ENCODE data around the gene LY6G6D.

LY6G6D gene

GRCh38 chr6:31677955-31678354, 37.2 kb upstream of the LY6G6D start:
- DNase-seq (ENCODE audit: low read depth), result no peak
- no peak overlapping the region for H3K4me3 ChIP-seq (ENCODE audit: low read depth, low read length)
- no peak for TF ChIP-seq CTCF (IDR thresholded peaks at IDR 0.05; ENCODE audit: insufficient read depth, low read depth, low read length, missing control alignments)

DNA sequence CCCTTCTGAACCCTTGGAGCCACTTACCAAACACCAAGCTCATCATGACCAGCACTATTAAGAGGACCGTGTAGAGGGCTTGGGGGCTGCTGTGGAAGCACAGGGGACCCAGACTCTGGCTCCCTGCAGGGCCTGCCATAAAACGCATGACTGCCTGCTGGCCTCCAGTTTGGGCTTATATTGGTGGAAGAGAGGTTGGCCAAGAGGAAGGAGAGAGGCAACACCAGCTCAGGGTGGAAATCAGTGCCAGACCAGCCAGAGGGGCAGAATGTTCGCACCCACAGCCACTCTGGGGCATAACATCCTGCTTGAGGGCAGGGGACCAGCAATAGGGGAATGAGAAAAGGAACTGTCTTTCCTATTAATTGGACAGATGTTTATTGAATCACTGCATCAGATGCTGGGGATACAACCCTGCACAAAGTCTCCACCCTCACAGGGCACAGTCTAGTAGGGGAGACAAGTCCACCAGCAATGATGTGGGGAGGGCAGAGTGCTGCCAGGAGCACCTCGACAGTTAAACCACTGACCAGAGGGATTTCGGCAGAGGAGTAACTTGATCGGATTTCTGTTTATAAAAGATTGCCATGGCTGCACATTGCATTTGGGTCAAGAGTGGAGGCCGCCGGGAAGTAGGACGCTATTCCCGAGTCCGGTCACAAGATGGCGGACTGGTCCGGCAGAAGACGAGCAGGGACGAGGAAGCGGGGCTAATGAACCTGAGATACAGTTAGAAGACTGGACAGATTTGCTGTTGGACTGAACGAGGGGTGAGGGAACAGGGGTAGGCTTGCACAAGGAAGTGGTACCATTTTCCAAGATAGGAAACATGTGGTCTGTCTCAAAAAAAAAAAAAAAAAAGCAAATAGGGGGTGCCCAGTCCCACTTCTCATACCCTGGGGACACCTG, 34.7 kb upstream of the LY6G6D start, which contains the start of gene LY6G5C:
Gene LY6G5C (minus strand): TSS at position 842 of the 909 bp plus-strand sequence. CDS start 694 bp downstream, at position 148.
- peak; percentile 71 for TF ChIP-seq CTCF (IDR thresholded peaks at IDR 0.05; ENCODE audit: insufficient read depth, low read depth, low read length, missing control alignments)
- peak within 1 kb of the TSS; percentile 72 for H3K4me3 ChIP-seq (ENCODE audit: low read depth, low read length)
- DNase-seq (ENCODE audit: low read depth), result peak; percentile 90

- peak; percentile 56 for DNase-seq (ENCODE audit: low read depth)
- H3K4me3 ChIP-seq (ENCODE audit: low read depth, low read length), result peak overlapping the region; percentile 72
- TF ChIP-seq CTCF (IDR thresholded peaks at IDR 0.05; ENCODE audit: insufficient read depth, low read depth, low read length, missing control alignments), result peak; percentile 11
These were observed 33.9 kb upstream of the LY6G6D start for GRCh38 chr6:31681135-31681671.

DNA sequence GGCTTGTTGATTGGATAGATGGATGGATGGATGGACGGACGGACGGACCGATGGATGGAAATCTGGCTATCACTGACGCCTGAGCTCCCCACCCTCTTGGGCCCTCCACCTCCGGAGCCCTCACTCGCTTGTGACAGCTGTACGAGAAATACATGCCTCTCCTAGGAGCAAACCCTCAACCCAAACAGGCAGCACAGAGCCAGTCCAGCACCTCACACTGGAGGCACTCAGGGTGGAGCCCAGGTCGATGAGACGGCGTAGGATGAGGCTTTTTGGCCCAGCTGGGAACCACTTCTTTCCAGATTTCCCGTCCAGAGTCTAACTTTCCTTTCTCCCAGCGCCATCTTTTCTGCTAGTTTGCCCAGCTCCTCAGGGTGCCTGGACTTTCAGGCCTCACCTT, 31.6 kb upstream of the LY6G6D start:
- no peak overlapping the region for H3K4me3 ChIP-seq (ENCODE audit: low read depth, low read length)
- TF ChIP-seq CTCF (IDR thresholded peaks at IDR 0.05; ENCODE audit: insufficient read depth, low read depth, low read length, missing control alignments), result no peak
- DNase-seq (ENCODE audit: low read depth), result no peak

DNA sequence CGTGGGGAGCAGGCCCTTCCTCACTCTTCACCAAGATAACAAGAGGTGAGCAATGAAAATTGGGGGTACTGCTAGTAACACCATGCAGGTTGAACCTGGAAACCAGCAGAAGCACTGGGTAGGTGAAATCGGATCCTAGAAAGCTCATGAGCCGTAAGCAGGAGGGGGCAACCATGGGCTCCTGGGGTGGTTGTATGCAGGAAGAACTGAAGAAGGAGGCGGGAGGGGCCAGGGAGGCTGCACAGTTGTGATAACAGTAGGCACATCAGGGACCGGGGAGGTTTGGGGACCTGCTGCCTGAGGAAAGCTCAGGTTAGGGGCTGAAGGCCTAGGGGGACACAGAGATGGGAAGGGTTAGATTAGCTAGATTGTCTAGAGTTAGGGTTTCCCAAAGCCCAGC, 28.7 kb upstream of the LY6G6D start:
- no peak for DNase-seq (ENCODE audit: low read depth)
- no peak overlapping the region for H3K4me3 ChIP-seq (ENCODE audit: low read depth, low read length)
- TF ChIP-seq CTCF (IDR thresholded peaks at IDR 0.05; ENCODE audit: insufficient read depth, low read depth, low read length, missing control alignments), result no peak

GRCh38 chr6:31687321-31687720, 27.8 kb upstream of the LY6G6D start:
- TF ChIP-seq CTCF (IDR thresholded peaks at IDR 0.05; ENCODE audit: insufficient read depth, low read depth, low read length, missing control alignments), result no peak
- DNase-seq (ENCODE audit: low read depth), result no peak
- H3K4me3 ChIP-seq (ENCODE audit: low read depth, low read length), result no peak overlapping the region
